A673 (cell line): Measurements from ENCODE around the gene ANAPC16. TPM values are rescaled to one million over a fixed set of nuclear protein-coding genes. Genes with fewer than 3 reads are reported as not detected.

Experiments used
- BruUV-seq: library from RNA; stranded (reverse); fragments of 400-500 nt; replicated peaks from 2 replicates; lab custom pipeline; 2021; lab: Mats Ljungman, UMichigan
- CTCF ChIA-PET: fragments of 300-600 bp; sonication (Branson Sonifier 250); formaldehyde crosslinking; loops from one replicate; lab custom pipeline; 2022; ENCODE audit warnings: antibody characterized with exemption; lab: Charles Lee
- POLR2A ChIA-PET: fragments of 300-600 bp; sonication (Branson Sonifier 250); formaldehyde crosslinking; loops from one replicate; lab custom pipeline; 2022; ENCODE audit warnings: antibody characterized with exemption; ENCODE audit not compliant: low non-redundant PET; lab: Charles Lee
- DNase-seq: peaks from one replicate; pipeline ENCODE4 v3.0.0-alpha.2; 2015; ENCODE audit warnings: low spot score
- H3K27ac ChIP-seq: fragments of 200-600 bp; sonication (generic); 2 replicates; pipeline ENCODE4 v1.5.1; 2016; ENCODE audit warnings: mixed run types, low read depth, mild to moderate bottlenecking, mixed read lengths, antibody characterized with exemption, low read length; ENCODE audit not compliant: poor library complexity, severe bottlenecking
- H3K27me3 ChIP-seq: fragments of 200-600 bp; sonication (generic); replicated peaks from 2 replicates; pipeline ENCODE4 v1.6.1; 2017; ENCODE audit warnings: mixed run types, low read depth, mild to moderate bottlenecking, mixed read lengths, antibody characterized with exemption, low read length; ENCODE audit not compliant: insufficient read depth, poor library complexity
- H3K36me3 ChIP-seq: fragments of 200-600 bp; sonication (generic); 2 replicates; pipeline ENCODE4 v1.6.1; 2016; ENCODE audit warnings: mixed run types, mild to moderate bottlenecking, mixed read lengths, antibody characterized with exemption, low read length; ENCODE audit not compliant: insufficient read depth, poor library complexity, severe bottlenecking
- H3K4me1 ChIP-seq: fragments of 200-600 bp; sonication (generic); 2 replicates; pipeline ENCODE4 v1.6.1; 2017; ENCODE audit warnings: mixed run types, mild to moderate bottlenecking, mixed read lengths, antibody characterized with exemption, low read length; ENCODE audit not compliant: insufficient read depth, poor library complexity, severe bottlenecking
- H3K4me3 ChIP-seq: fragments of 200-600 bp; sonication (generic); 2 replicates; pipeline ENCODE4 v1.5.1; 2016; ENCODE audit warnings: low read depth, mixed run types, mild to moderate bottlenecking, mixed read lengths, low read length; ENCODE audit not compliant: poor library complexity, severe bottlenecking
- H3K9me3 ChIP-seq: fragments of 200-600 bp; sonication (generic); 2 replicates; pipeline ENCODE4 v1.6.1; 2016; ENCODE audit warnings: mixed run types, low read depth, mild to moderate bottlenecking, mixed read lengths, antibody characterized with exemption, low read length; ENCODE audit not compliant: poor library complexity, severe bottlenecking
- EZH2 ChIP-seq: fragments of 200-600 bp; sonication (generic); IDR thresholded peaks from 2 replicates; pipeline ENCODE4 v1.6.1; 2017; ENCODE audit warnings: borderline replicate concordance, low read depth, mild to moderate bottlenecking, mixed read lengths, antibody characterized with exemption, low read length; ENCODE audit not compliant: poor library complexity, severe bottlenecking
- intact Hi-C: fragments of 100-400 bp; cut with micrococcal nuclease; formaldehyde crosslinking; loops from one replicate; pipeline ENCODE4 v1.10.0; 2022; ENCODE audit not compliant: unreplicated experiment
- total RNA-seq: library from RNA; stranded (reverse); gene quantifications from 2 replicates; pipeline ENCODE4 v1.2.3, GENCODE V29; 2021
- TF ChIP-seq, protein P1 (sequence below): fragments of 300-800, 200-600 bp; sonication (generic); conservative IDR thresholded peaks from 2 replicates; pipeline ENCODE4 v1.5.1; 2017; ENCODE audit warnings: low read depth, mild to moderate bottlenecking, antibody characterized with exemption, low read length, moderate library complexity, mixed read lengths

The ANAPC16 gene
- total RNA-seq, 1 experiment from 2014 or later = 57.6 TPM

DNA sequence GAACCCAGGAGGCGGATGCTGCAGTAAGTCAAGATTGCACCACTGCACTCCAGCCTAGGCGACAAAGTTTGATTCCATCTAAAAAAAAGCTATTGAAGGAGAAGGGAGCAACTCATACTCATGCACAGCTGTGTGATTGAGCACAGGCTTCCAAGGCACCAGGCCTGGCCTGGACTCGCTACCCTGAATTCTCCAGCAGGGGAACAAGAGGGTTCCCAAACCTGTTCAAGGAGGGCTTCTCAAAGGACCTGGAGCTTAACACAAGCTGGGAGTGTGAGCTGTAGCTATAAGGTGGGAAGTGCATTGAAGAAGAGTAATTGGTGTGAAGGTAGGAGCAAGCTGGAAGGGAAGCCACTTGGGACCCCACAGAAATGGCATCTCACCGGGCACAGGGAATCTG lies 42.8 kb downstream of the ANAPC16 start:
- no TSS peak for BruUV-seq
- ChIA-PET CTCF (interaction anchor here (0.7 kb wide), 1 partner anchor 212 kb away, joined by 3 read pairs; no protein-coding TSS in a partner anchor), POLR2A (interaction anchor here (1.1 to 1.2 kb wide), 2 partner anchors 14 to 15 kb away, joined by 4 to 44 read pairs; partner anchors contain the start of gene DDIT4)
- intact Hi-C loops = no loop called here
- Histone ChIP-seq H3K9me3 (no peaks in the 10 kb centered on the region), H3K4me1 (peaks cover 52% of the 10 kb centered on the region), H3K27ac (peak overlapping the region; percentile 86), H3K36me3 (no peaks in the 10 kb centered on the region), H3K4me3 (no peak overlapping the region), H3K27me3 (no peaks in the 10 kb centered on the region)
- no peak for TF ChIP-seq EZH2
- TF ChIP-seq, protein P1, sequence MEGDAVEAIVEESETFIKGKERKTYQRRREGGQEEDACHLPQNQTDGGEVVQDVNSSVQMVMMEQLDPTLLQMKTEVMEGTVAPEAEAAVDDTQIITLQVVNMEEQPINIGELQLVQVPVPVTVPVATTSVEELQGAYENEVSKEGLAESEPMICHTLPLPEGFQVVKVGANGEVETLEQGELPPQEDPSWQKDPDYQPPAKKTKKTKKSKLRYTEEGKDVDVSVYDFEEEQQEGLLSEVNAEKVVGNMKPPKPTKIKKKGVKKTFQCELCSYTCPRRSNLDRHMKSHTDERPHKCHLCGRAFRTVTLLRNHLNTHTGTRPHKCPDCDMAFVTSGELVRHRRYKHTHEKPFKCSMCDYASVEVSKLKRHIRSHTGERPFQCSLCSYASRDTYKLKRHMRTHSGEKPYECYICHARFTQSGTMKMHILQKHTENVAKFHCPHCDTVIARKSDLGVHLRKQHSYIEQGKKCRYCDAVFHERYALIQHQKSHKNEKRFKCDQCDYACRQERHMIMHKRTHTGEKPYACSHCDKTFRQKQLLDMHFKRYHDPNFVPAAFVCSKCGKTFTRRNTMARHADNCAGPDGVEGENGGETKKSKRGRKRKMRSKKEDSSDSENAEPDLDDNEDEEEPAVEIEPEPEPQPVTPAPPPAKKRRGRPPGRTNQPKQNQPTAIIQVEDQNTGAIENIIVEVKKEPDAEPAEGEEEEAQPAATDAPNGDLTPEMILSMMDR = no peak
- DNase-seq = no peak

DNA sequence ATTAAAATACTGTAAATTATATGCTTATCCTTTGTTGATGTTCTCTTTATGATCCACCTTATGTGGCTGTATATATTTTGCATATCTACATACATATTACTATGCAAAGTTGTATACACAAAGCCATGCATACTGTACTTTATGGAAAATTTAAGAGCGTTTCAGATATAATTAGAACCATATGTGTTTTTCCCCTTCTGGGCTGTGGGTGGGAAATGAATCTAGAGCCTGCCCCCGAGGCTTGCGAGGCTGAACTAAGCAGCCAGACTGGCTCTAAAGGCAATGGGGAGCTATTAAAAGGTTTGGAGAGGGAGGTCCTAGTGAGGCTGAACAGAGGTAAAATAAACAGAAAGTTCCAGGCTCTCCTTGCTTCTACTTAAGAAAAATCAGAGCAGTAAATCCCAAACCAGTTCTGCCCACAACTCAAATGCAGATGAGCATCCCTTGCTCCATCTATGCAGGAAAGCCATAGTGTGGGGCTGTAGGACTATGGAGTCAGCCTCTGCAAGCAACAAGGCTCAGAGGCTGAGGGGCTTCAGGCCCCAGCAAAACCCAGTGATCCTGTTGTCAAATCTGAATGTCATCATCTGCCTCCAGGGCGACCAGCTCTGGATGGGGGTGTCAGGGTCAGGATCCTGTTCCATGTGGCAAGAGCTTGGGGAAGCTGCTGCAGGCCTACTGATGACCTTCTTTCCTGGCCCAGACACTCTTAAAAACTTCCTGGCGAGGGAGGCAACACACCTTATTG lies 43.9 kb downstream of the ANAPC16 start:
- DNase-seq = peak; percentile 75

DNA sequence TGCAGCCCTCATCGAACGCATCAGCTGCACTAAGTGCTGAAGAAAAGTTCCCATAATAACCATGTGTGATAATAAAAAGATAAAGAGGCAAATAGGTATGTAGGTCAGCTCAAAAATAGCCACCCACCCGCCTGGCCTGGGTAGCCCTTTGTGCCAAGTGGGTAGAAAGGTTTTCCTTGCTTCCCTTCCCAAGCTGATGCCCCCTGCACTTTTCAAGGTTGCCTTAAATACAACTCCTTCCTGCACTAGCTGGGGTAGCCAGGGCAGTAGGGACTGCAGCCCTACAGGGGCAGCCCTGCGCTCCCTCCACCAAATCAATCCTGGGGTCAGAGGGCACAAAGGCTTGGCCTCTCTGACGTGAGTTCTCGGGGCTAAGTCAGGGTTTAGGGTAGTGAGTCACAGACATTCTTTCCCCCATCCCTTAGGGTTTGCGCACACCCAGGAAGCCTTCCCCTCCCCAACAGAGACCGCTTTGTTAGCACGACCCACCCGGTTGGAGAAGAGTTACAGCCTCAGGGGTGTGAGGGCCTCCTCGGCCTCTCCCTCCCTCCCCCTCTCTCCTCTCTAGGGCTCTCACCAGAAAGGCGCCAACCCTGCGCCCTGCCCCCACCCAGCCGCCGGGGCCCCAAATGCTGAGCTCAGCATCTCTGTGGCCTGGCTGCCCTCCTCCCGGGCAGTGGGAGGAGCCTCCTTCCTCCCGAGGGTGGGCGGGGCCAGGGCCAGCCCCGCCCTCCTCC lies 44.6 kb downstream of the ANAPC16 start:
- intact Hi-C loops = no loop called here
- peak; percentile 92 for DNase-seq
- no peaks in the 10 kb centered on the region for H3K27me3 ChIP-seq
- BruUV-seq = no TSS peak
- no peaks in the 10 kb centered on the region for H3K9me3 ChIP-seq
- peak overlapping the region; percentile 86 for H3K27ac ChIP-seq
- peak overlapping the region; percentile 45 for H3K4me3 ChIP-seq
- ChIA-PET POLR2A (interaction anchor here (0.7 to 1.2 kb wide), 3 partner anchors 13 to 61 kb away, joined by 3 to 8 read pairs (median 3); no protein-coding TSS in a partner anchor), CTCF (interaction anchor here (0.9 kb wide), 1 partner anchor 14 kb away, joined by 5 read pairs; no protein-coding TSS in a partner anchor)
- no peaks in the 10 kb centered on the region for H3K36me3 ChIP-seq
- TF ChIP-seq EZH2 = no peak
- TF ChIP-seq, protein P1 = no peak
- H3K4me1 ChIP-seq = peaks cover 45% of the 10 kb centered on the region

More for the DNA sequence above, 43.9 kb downstream of the ANAPC16 start:
- BruUV-seq = no TSS peak
- peak overlapping the region; percentile 86 for H3K27ac ChIP-seq
- POLR2A ChIA-PET = interaction anchor here (0.7 to 1.1 kb wide), 2 partner anchors 14 to 16 kb away, joined by 3 to 4 read pairs; partner anchors contain the start of gene DDIT4
- no peaks in the 10 kb centered on the region for H3K27me3 ChIP-seq
- CTCF ChIA-PET = no interaction called here
- no peak for TF ChIP-seq EZH2
- TF ChIP-seq, protein P1 = no peak
- H3K9me3 ChIP-seq = no peaks in the 10 kb centered on the region
- no peaks in the 10 kb centered on the region for H3K36me3 ChIP-seq
- intact Hi-C loops = no loop called here
- H3K4me3 ChIP-seq = no peak overlapping the region
- peaks cover 52% of the 10 kb centered on the region for H3K4me1 ChIP-seq
